ENCODE data around the gene PXDC1.

PXDC1 gene

GRCh38 chr6:3791526-3792203, 40.2 kb upstream of the PXDC1 start:
- TF ChIP-seq FOXP2 (optimal IDR thresholded peaks at IDR 0.05; ENCODE audit: borderline replicate concordance, extremely low read depth, extremely low read length, insufficient read depth) (no peak), REST (IDR thresholded peaks at IDR 0.05; ENCODE audit: insufficient read depth in 1 of 2, low read depth in 2 of 2, low read length in 2 of 2) (no peak), SIN3A (IDR thresholded peaks at IDR 0.05; ENCODE audit: borderline replicate concordance, insufficient read depth, low read length) (no peak), POLR2AphosphoS5 (IDR thresholded peaks at IDR 0.05; ENCODE audit: low read depth, low read length) (no peak), TAF1 (IDR thresholded peaks at IDR 0.05; ENCODE audit: borderline replicate concordance, insufficient read depth, low read length) (no peak)

GRCh38 chr6:3789896-3790558, 38.5 kb upstream of the PXDC1 start:
- TF ChIP-seq TAF1 (IDR thresholded peaks at IDR 0.05; ENCODE audit: borderline replicate concordance, insufficient read depth, low read length) (no peak), SIN3A (IDR thresholded peaks at IDR 0.05; ENCODE audit: borderline replicate concordance, insufficient read depth, low read length) (no peak), REST (IDR thresholded peaks at IDR 0.05; ENCODE audit: insufficient read depth in 1 of 2, low read depth in 2 of 2, low read length in 2 of 2) (no peak), POLR2AphosphoS5 (IDR thresholded peaks at IDR 0.05; ENCODE audit: low read depth, low read length) (no peak), FOXP2 (optimal IDR thresholded peaks at IDR 0.05; ENCODE audit: borderline replicate concordance, extremely low read depth, extremely low read length, insufficient read depth) (no peak)

- TF ChIP-seq SIN3A (IDR thresholded peaks at IDR 0.05; ENCODE audit: borderline replicate concordance, insufficient read depth, low read length) (no peak), TAF1 (IDR thresholded peaks at IDR 0.05; ENCODE audit: borderline replicate concordance, insufficient read depth, low read length) (no peak), FOXP2 (optimal IDR thresholded peaks at IDR 0.05; ENCODE audit: borderline replicate concordance, extremely low read depth, extremely low read length, insufficient read depth) (no peak), POLR2AphosphoS5 (IDR thresholded peaks at IDR 0.05; ENCODE audit: low read depth, low read length) (no peak), REST (IDR thresholded peaks at IDR 0.05; ENCODE audit: insufficient read depth in 1 of 2, low read depth in 2 of 2, low read length in 2 of 2) (no peak)
Observed at GRCh38 chr6:3789018-3789895, 37.7 kb upstream of the PXDC1 start.

GRCh38 chr6:3788408-3789017, 37.0 kb upstream of the PXDC1 start:
- no peak for TF ChIP-seq POLR2AphosphoS5 (IDR thresholded peaks at IDR 0.05; ENCODE audit: low read depth, low read length)

- no peak for TF ChIP-seq FOXP2 (optimal IDR thresholded peaks at IDR 0.05; ENCODE audit: borderline replicate concordance, extremely low read depth, extremely low read length, insufficient read depth)
- no peak for TF ChIP-seq SIN3A (IDR thresholded peaks at IDR 0.05; ENCODE audit: borderline replicate concordance, insufficient read depth, low read length)
- no peak for TF ChIP-seq TAF1 (IDR thresholded peaks at IDR 0.05; ENCODE audit: borderline replicate concordance, insufficient read depth, low read length)
- TF ChIP-seq REST (IDR thresholded peaks at IDR 0.05; ENCODE audit: insufficient read depth in 1 of 2, low read depth in 2 of 2, low read length in 2 of 2): no peak
- TF ChIP-seq POLR2AphosphoS5 (IDR thresholded peaks at IDR 0.05; ENCODE audit: low read depth, low read length): no peak
Observed at GRCh38 chr6:3786141-3786540, 34.6 kb upstream of the PXDC1 start.

Data from PFSK-1 (cell line).